ENCODE measurements around the gene RAB1A. TPM values are rescaled to one million over a fixed set of nuclear protein-coding genes. Genes with fewer than 3 reads are reported as not detected.

The RAB1A gene
- total and polyA plus RNA-seq, 2 experiments from 2014 or later, result 94.8 to 172 TPM

DNA sequence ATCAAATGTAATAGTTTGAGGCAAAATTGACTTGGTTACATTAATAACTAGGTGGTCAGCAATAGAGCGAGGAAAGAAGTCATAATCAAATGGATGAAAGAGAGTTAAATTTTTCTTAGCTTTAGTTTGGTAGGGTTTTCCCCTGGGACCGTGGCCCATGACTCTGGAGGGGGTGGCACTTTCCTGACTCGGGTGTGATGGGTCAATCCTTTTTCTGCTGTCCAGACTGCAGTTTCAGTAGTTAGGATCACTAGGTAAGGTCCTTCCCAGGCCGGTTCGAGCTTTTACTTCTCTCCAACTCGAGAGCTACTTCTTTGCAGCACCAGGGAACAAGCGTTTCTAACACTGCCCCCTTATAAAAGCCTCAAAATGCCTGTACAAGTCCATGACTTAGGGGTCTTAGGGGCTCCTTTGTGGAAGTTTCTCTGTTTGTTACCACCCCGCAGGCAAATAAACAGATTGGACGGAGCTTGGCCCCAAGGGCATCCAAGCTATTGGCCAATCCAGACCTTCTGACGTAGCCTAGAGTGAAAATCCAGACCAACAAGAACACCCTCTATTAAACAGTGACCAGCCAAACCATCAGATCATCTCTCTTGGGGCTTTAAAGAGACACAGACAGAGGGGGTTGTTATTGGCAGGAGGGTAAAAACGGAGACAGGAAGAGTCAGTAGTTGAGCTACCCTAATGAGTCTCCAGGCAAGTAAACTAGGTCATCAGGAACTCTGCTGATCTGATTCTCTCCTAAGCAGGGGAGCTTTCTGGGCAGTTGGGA, 83.1 kb downstream of the RAB1A start:
- Mint-ChIP-seq H3K27me3 (ENCODE audit: insufficient read depth, low read depth, poor library complexity) (peaks cover 10% of the 10 kb centered on the region), H3K4me3 (no peak overlapping the region), H3K27ac (no peak overlapping the region), H3K4me1 (peaks cover 24% of the 10 kb centered on the region), H3K36me3 (ENCODE audit: low read depth) (peaks cover 78% of the 10 kb centered on the region), H3K9me3 (peaks cover 37% of the 10 kb centered on the region)
- Histone ChIP-seq H3K27ac (ENCODE audit: low read depth) (no peak overlapping the region), H3K9me2 (ENCODE audit: insufficient read depth) (0 out of 2 replicates have a peak, but pooled peaks cover 3% of the 10 kb centered on the region), H3K27me3 (ENCODE audit: insufficient read depth) (no peaks in the 10 kb centered on the region), H3K79me2 (replicated peaks; ENCODE audit: insufficient read depth) (no peaks in the 10 kb centered on the region), H4K20me1 (replicated peaks; ENCODE audit: insufficient read depth) (no peaks in the 10 kb centered on the region; the same call in 1 of the 2 replicates), H3K4me1 (ENCODE audit: insufficient read depth) (peaks cover 16% of the 10 kb centered on the region; the same call in 1 of the 2 replicates), H2AFZ (no peak overlapping the region), H3K4me3 (no peak overlapping the region), H3K36me3 (ENCODE audit: insufficient read depth) (peaks cover 25% of the 10 kb centered on the region), H3F3A (replicated peaks; ENCODE audit: low read depth) (no peaks in the 10 kb centered on the region), H3K4me2 (no peak overlapping the region)
- ATAC-seq (no peak), DNase-seq (ENCODE audit: low spot score) (no peak)
- TF ChIP-seq CREB1 (CRISPR knock-in tag; IDR thresholded peaks at IDR 0.05; ENCODE audit: low read depth), result no peak
- TF ChIP-seq, protein P1, sequence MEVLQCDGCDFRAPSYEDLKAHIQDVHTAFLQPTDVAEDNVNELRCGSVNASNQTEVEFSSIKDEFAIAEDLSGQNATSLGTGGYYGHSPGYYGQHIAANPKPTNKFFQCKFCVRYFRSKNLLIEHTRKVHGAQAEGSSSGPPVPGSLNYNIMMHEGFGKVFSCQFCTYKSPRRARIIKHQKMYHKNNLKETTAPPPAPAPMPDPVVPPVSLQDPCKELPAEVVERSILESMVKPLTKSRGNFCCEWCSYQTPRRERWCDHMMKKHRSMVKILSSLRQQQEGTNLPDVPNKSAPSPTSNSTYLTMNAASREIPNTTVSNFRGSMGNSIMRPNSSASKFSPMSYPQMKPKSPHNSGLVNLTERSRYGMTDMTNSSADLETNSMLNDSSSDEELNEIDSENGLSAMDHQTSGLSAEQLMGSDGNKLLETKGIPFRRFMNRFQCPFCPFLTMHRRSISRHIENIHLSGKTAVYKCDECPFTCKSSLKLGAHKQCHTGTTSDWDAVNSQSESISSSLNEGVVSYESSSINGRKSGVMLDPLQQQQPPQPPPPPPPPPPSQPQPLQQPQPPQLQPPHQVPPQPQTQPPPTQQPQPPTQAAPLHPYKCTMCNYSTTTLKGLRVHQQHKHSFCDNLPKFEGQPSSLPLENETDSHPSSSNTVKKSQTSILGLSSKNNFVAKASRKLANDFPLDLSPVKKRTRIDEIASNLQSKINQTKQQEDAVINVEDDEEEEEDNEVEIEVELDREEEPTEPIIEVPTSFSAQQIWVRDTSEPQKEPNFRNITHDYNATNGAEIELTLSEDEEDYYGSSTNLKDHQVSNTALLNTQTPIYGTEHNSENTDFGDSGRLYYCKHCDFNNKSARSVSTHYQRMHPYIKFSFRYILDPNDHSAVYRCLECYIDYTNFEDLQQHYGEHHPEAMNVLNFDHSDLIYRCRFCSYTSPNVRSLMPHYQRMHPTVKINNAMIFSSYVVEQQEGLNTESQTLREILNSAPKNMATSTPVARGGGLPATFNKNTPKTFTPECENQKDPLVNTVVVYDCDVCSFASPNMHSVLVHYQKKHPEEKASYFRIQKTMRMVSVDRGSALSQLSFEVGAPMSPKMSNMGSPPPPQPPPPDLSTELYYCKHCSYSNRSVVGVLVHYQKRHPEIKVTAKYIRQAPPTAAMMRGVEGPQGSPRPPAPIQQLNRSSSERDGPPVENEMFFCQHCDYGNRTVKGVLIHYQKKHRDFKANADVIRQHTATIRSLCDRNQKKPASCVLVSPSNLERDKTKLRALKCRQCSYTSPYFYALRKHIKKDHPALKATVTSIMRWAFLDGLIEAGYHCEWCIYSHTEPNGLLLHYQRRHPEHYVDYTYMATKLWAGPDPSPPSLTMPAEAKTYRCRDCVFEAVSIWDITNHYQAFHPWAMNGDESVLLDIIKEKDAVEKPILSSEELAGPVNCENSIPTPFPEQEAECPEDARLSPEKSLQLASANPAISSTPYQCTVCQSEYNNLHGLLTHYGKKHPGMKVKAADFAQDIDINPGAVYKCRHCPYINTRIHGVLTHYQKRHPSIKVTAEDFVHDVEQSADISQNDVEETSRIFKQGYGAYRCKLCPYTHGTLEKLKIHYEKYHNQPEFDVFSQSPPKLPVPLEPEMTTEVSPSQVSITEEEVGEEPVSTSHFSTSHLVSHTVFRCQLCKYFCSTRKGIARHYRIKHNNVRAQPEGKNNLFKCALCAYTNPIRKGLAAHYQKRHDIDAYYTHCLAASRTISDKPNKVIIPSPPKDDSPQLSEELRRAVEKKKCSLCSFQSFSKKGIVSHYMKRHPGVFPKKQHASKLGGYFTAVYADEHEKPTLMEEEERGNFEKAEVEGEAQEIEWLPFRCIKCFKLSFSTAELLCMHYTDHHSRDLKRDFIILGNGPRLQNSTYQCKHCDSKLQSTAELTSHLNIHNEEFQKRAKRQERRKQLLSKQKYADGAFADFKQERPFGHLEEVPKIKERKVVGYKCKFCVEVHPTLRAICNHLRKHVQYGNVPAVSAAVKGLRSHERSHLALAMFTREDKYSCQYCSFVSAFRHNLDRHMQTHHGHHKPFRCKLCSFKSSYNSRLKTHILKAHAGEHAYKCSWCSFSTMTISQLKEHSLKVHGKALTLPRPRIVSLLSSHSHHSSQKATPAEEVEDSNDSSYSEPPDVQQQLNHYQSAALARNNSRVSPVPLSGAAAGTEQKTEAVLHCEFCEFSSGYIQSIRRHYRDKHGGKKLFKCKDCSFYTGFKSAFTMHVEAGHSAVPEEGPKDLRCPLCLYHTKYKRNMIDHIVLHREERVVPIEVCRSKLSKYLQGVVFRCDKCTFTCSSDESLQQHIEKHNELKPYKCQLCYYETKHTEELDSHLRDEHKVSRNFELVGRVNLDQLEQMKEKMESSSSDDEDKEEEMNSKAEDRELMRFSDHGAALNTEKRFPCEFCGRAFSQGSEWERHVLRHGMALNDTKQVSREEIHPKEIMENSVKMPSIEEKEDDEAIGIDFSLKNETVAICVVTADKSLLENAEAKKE (CRISPR knock-in tag; IDR thresholded peaks at IDR 0.05), result no peak
- no peak for TF ChIP-seq NANOG (IDR thresholded peaks at IDR 0.05; ENCODE audit: borderline replicate concordance)
- TF ChIP-seq POLR2AphosphoS5 (IDR thresholded peaks at IDR 0.05; ENCODE audit: low read depth), result no peak
- TF ChIP-seq, protein P2, sequence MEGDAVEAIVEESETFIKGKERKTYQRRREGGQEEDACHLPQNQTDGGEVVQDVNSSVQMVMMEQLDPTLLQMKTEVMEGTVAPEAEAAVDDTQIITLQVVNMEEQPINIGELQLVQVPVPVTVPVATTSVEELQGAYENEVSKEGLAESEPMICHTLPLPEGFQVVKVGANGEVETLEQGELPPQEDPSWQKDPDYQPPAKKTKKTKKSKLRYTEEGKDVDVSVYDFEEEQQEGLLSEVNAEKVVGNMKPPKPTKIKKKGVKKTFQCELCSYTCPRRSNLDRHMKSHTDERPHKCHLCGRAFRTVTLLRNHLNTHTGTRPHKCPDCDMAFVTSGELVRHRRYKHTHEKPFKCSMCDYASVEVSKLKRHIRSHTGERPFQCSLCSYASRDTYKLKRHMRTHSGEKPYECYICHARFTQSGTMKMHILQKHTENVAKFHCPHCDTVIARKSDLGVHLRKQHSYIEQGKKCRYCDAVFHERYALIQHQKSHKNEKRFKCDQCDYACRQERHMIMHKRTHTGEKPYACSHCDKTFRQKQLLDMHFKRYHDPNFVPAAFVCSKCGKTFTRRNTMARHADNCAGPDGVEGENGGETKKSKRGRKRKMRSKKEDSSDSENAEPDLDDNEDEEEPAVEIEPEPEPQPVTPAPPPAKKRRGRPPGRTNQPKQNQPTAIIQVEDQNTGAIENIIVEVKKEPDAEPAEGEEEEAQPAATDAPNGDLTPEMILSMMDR (conservative IDR thresholded peaks at IDR 0.05; ENCODE audit: low read depth in 2 of 2), result no peak
- no peak for TF ChIP-seq ZNF114 (CRISPR knock-in tag; IDR thresholded peaks at IDR 0.05)

All from GM23338 (cell line).